Activated T-helper 1 cell treated with anti-CD3 and anti-CD28 coated beads, Interleukin-12 subunit alpha, Interleukin-12 subunit beta, Interleukin-2, Interleukin-4 antibody, amounts not matched to agents 30 ng/mL and 10 ng/mL and 1 ng/mL, durations not matched to agents 14 hours and 24 hours and 36 hours (primary cell): ENCODE data around the gene RNMT. TPM values are rescaled to one million over a fixed set of nuclear protein-coding genes. Genes with fewer than 3 reads are reported as not detected.
A peak's percentile ranks its signal among the peaks of the same experiment; 100 is the strongest.

ENCODE experiments used
- DNase-seq: peaks from one replicate; pipeline ENCODE4 v3.0.0; 2021; ENCODE audit warnings: low spot score
- H3K27ac Mint-ChIP-seq: one replicate; pipeline ENCODE4 v1.8.0; 2021; ENCODE audit warnings: mild to moderate bottlenecking, mixed read lengths
- H3K27me3 Mint-ChIP-seq: one replicate; pipeline ENCODE4 v1.8.0; 2022; ENCODE audit warnings: mild to moderate bottlenecking, moderate library complexity, mixed read lengths; ENCODE audit not compliant: insufficient read depth
- H3K36me3 Mint-ChIP-seq: one replicate; pipeline ENCODE4 v1.8.0; 2021; ENCODE audit warnings: low read depth, mixed read lengths
- H3K4me1 Mint-ChIP-seq: one replicate; pipeline ENCODE4 v1.8.0; 2021; ENCODE audit warnings: low read depth, mixed read lengths
- H3K4me3 Mint-ChIP-seq: one replicate; pipeline ENCODE4 v1.8.0; 2021; ENCODE audit warnings: mild to moderate bottlenecking, moderate library complexity, mixed read lengths
- H3K9me3 Mint-ChIP-seq: one replicate; pipeline ENCODE4 v1.8.0; 2021; ENCODE audit warnings: mixed read lengths
- intact Hi-C: fragments of 100-400 bp; cut with micrococcal nuclease; formaldehyde crosslinking; loops from one replicate; pipeline ENCODE4 v1.15.1; 2024
- total RNA-seq: library from RNA; stranded (reverse); gene quantifications from 2 replicates; pipeline ENCODE4 v1.2.3, GENCODE V29; 2022

Gene RNMT
- total RNA-seq, 1 donor from 2014 or later: 60.6 TPM

DNA sequence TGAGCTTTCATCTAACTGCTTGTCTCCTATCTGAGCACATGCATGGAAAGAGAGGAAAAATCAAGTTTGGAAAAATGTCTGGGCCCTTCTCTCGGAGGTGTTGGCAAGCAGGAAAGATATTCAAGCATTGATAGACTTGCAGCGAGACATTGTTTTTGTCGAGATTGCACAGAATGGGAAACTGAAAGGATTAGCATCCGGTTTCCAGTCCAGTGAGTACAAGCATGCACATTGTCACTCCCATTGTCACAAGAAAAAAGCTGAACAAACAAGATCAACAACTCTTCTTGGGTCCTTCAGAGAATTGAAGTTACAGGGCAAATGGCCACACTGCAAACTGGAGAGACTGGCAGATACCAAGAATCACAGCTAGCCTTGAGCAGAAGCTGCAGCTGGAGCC is 77.8 kb downstream of the RNMT start:
- peaks cover 46% of the 10 kb centered on the region for H3K27me3 Mint-ChIP-seq
- H3K4me1 Mint-ChIP-seq: peaks cover 5% of the 10 kb centered on the region
- no peak overlapping the region for H3K4me3 Mint-ChIP-seq
- H3K36me3 Mint-ChIP-seq: no peaks in the 10 kb centered on the region
- no peak overlapping the region for H3K27ac Mint-ChIP-seq
- intact Hi-C loops: no loop called here
- H3K9me3 Mint-ChIP-seq: no peaks in the 10 kb centered on the region
- DNase-seq: no peak

DNA sequence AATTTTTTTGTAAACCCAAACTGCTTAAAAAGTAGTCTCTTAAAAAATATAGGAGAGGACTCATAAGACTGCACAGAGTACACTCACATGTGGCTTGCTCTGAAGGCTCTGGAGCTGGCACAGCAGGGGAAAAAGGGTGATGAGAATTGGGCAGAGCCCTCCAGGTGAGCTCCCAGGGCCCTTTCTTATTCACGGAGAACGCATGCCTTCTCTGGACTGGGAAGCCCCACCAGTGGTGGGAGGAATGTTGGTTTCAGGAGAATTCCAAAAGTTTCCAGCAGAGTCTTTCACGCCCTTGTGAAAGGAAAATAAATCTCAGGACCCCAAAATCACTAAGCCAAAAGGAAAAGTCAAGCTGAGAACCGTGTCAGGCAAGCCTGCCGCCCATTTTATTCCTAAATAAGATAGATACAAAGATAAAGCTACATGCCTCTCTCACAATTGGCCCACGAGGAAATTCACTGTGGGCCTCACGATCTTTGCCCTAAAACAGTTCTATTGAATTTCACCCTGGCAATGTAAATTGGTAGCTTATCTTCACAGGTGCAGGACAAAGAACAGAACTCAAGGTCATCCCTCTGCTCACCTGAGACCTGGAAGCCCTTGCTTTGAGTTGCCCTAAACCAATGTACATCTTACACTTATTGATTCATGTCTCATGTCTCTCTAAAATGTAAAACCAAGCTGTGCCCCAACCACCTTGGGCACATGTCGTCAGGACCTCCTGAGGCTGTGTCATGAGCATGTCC is 82.0 kb downstream of the RNMT start:
- Mint-ChIP-seq H3K4me3 (no peak overlapping the region), H3K4me1 (no peaks in the 10 kb centered on the region), H3K9me3 (no peaks in the 10 kb centered on the region), H3K27ac (no peak overlapping the region), H3K27me3 (peaks cover 23% of the 10 kb centered on the region), H3K36me3 (no peaks in the 10 kb centered on the region)
- no peak for DNase-seq
- intact Hi-C loops: no loop called here

DNA sequence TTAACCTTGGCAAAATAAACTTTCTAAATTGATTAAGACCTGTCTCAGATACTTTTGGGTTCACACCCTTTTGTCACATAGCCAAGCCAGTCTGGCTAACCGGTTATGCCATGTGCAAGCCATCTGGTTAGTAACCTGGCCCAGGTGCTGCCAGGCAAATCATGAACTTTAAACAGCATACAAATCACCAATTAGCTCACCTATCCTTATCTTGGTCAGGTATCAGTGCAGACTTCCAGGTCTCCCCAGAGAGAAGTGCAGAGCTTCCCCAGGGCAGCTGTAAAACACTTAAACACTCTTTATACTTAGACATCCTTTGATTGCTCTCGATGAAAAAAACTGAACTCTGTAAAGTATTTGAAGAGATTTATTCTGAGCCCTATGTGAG is 82.6 kb downstream of the RNMT start:
- no peaks in the 10 kb centered on the region for H3K4me1 Mint-ChIP-seq
- no peak overlapping the region for H3K27ac Mint-ChIP-seq
- H3K4me3 Mint-ChIP-seq: no peak overlapping the region
- intact Hi-C loops: no loop called here
- H3K36me3 Mint-ChIP-seq: no peaks in the 10 kb centered on the region
- no peak for DNase-seq
- H3K9me3 Mint-ChIP-seq: no peaks in the 10 kb centered on the region
- peaks cover 23% of the 10 kb centered on the region for H3K27me3 Mint-ChIP-seq

DNA sequence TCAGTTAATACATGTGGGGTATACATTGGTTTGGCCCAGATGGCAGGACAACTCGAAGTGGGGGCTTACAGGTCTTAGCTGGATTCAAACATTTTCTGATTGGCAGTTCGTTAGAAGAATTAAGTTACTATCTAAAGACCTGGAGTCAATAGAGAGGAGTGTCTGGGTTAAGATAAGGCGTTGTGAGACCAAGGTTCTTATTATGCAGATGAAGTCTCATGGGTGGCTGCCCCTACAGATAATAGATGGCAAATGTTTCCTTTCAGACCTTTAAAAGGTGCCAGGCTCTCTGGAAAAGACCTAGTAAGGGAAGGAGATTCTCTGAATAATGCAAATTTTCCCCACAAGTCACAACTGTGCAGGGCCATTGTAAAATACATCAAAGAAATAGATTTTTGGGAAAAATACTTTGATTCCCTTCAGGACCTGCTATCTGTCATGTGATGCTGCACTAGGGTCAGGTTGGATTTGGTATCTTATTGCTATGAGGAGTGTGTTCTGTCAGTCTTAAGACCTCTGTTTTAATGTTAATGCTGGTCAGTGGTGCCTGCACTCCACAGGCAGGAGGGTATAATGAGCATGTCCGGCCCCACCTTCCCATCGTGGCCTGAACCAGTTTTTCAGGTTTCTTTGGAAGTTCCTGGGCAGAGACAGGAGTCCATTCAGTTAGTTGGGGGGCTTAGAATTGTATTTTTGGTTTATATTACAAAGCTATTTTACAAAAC is 83.2 kb downstream of the RNMT start:
- no peak for DNase-seq
- no peaks in the 10 kb centered on the region for H3K9me3 Mint-ChIP-seq
- peaks cover 17% of the 10 kb centered on the region for H3K27me3 Mint-ChIP-seq
- H3K27ac Mint-ChIP-seq: no peak overlapping the region
- no peaks in the 10 kb centered on the region for H3K36me3 Mint-ChIP-seq
- H3K4me1 Mint-ChIP-seq: no peaks in the 10 kb centered on the region
- H3K4me3 Mint-ChIP-seq: no peak overlapping the region
- intact Hi-C loops: loop anchor here (5.0 kb wide), 1 partner anchor 252 kb away; no protein-coding TSS in a partner anchor

DNA sequence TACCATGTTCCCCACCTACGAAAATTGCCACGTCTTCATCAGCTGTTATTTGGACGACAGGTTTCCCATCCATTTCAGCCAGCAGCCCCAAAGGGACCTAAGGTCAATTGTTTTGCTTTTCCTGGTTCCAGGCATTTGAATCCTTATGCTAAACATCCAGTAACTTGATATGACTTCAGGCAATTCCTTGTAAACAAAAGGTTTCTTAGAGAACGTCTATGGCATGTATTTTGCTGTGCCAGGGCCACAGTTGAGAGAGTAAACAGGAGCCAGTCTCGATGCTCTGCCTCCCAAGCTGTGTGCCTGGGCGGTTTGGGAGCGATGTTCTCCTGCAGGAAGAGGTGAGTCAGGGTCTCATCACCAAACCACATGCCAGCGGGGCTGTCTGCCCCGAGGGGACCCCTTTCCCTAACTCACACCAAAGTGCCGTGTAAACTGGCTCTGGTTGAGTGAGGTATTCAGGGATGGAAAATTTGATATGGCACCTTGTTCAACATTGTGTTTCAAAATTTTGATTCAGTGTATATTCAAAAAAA is 84.5 kb downstream of the RNMT start:
- Mint-ChIP-seq H3K27me3 (peaks cover 8% of the 10 kb centered on the region), H3K9me3 (no peaks in the 10 kb centered on the region), H3K4me3 (no peak overlapping the region), H3K36me3 (no peaks in the 10 kb centered on the region), H3K4me1 (no peaks in the 10 kb centered on the region), H3K27ac (no peak overlapping the region)
- intact Hi-C loops: loop anchor here (5.0 kb wide), 1 partner anchor 254 kb away; no protein-coding TSS in a partner anchor
- DNase-seq: no peak

DNA sequence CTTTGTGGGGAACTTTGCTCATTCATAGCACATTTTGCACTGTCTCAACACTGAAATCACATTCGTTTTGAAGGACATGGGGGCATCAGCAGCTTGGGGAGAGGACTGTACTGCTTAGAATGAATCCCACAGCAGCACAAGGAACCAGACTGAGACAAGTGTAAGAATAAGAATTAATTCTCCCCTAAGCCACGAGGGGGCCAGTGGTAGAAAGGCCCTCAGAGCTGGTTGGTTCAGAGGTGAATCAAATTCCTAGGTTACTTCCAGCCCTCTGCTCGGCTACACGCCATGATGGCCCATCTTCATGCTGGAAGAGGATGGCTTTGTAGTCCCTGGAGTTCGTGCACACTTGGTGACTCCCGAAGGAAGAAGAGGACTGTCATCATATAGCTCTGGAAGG is 85.5 kb downstream of the RNMT start:
- intact Hi-C loops: loop anchor here (5.0 kb wide), 1 partner anchor 255 kb away; no protein-coding TSS in a partner anchor
- H3K36me3 Mint-ChIP-seq: no peaks in the 10 kb centered on the region

DNA sequence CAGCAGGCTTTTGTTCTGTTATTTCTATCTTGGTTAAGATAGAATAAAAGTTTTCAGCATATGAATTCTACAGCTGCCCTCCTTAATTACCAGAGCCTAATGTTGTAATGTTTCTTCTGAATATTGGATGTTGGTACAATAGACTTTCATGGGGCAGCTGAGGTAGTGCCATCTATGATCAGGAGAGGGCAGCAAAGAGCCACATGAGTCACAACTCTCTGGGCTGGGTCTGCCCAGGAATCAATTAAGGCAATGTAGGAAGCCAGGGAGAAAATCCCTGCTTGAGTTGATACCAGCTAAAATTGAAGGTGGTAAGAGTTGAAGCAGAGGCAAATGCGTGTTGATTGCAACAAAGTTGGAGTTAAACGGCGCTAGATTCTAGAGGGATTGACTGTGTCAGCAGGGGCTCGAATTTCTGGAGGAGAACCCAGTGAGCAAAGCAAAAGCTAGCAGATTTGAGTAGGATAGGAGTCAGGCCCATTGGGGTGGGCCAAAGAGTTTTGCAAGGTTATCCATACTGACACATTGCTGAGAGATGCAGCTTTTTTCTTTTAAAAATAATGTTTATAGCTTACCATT is 86.9 kb downstream of the RNMT start:
- intact Hi-C loops: loop anchor here (1.0 to 5.0 kb wide), 2 partner anchors 256 to 273 kb away; no protein-coding TSS in a partner anchor

More for the DNA sequence above, 85.5 kb downstream of the RNMT start:
- H3K4me3 Mint-ChIP-seq: no peak overlapping the region
- H3K27me3 Mint-ChIP-seq: peaks cover 7% of the 10 kb centered on the region
- no peaks in the 10 kb centered on the region for H3K9me3 Mint-ChIP-seq
- no peaks in the 10 kb centered on the region for H3K4me1 Mint-ChIP-seq
- DNase-seq: no peak
- no peak overlapping the region for H3K27ac Mint-ChIP-seq

More for the DNA sequence above, 86.9 kb downstream of the RNMT start:
- Mint-ChIP-seq H3K4me1 (no peaks in the 10 kb centered on the region), H3K9me3 (no peaks in the 10 kb centered on the region), H3K27ac (no peak overlapping the region), H3K4me3 (no peak overlapping the region), H3K27me3 (peaks cover 4% of the 10 kb centered on the region), H3K36me3 (no peaks in the 10 kb centered on the region)
- peak; percentile 29 for DNase-seq

Other genes with a start within 250 kb of the RNMT start
- 27.7 and 29.5 TPM in 2 replicates for gene FAM210A, start 115 bp upstream of the RNMT start, total RNA-seq
- gene MC5R, start 97.5 kb downstream of the RNMT start, total RNA-seq: not detected in 2 replicates
- gene MC2R, start 188.9 kb downstream of the RNMT start, total RNA-seq: not detected in 2 replicates